ENCODE data around the gene CTCF.

The CTCF gene

GRCh38 chr16:67653128-67653788 is 90.9 kb downstream of the CTCF start:
- no peak for DNase-seq (ENCODE audit: low read depth)

- DNase-seq (ENCODE audit: low read depth), result no peak
Measured at GRCh38 chr16:67653789-67654402, 91.6 kb downstream of the CTCF start.

- DNase-seq (ENCODE audit: low read depth), result no peak
Measured at GRCh38 chr16:67654403-67654911, 92.1 kb downstream of the CTCF start.

GRCh38 chr16:67655363-67655762 is 93.0 kb downstream of the CTCF start:
- DNase-seq (ENCODE audit: low read depth), result no peak

GRCh38 chr16:67656344-67657016 is 94.2 kb downstream of the CTCF start:
- no peak for DNase-seq (ENCODE audit: low read depth)

GRCh38 chr16:67657017-67657608 is 94.8 kb downstream of the CTCF start:
- DNase-seq (ENCODE audit: low read depth), result no peak

GRCh38 chr16:67657751-67658518 is 95.6 kb downstream of the CTCF start:
- no peak for DNase-seq (ENCODE audit: low read depth)

GRCh38 chr16:67658849-67659674 is 96.7 kb downstream of the CTCF start:
- no peak for DNase-seq (ENCODE audit: low read depth)

GRCh38 chr16:67659675-67660563 is 97.6 kb downstream of the CTCF start, which contains the start of gene ACD:
ACD (minus strand) TSS chr16:67660260; CDS start chr16:67660220, 40 bp downstream.
- DNase-seq (ENCODE audit: low read depth), result peak; percentile 83

- DNase-seq (ENCODE audit: low read depth), result peak; percentile 91
Measured at GRCh38 chr16:67660564-67661028, 98.3 kb downstream of the CTCF start, which contains the start of gene PARD6A. PARD6A (plus strand) TSS chr16:67660960; CDS start chr16:67661039, 79 bp downstream.

- no peak for DNase-seq (ENCODE audit: low read depth)
Measured at GRCh38 chr16:67661101-67661761, 98.9 kb downstream of the CTCF start.

GRCh38 chr16:67661886-67662652 is 99.7 kb downstream of the CTCF start:
- DNase-seq (ENCODE audit: low read depth), result no peak

GRCh38 chr16:67662653-67663010 is 100.3 kb downstream of the CTCF start:
- no peak for DNase-seq (ENCODE audit: low read depth)

- DNase-seq (ENCODE audit: low read depth), result no peak
Measured at GRCh38 chr16:67663151-67663876, 101.0 kb downstream of the CTCF start.

- DNase-seq (ENCODE audit: low read depth), result no peak
Measured at GRCh38 chr16:67663877-67664222, 101.5 kb downstream of the CTCF start.

- no peak for DNase-seq (ENCODE audit: low read depth)
Measured at GRCh38 chr16:67664258-67664657, 101.9 kb downstream of the CTCF start.

GRCh38 chr16:67664871-67665270 is 102.5 kb downstream of the CTCF start:
- no peak for DNase-seq (ENCODE audit: low read depth)

- no peak for DNase-seq (ENCODE audit: low read depth)
Measured at GRCh38 chr16:67665598-67665997, 103.3 kb downstream of the CTCF start.
